ENCODE data around the gene CKAP2L. TPM values are rescaled to one million over a fixed set of nuclear protein-coding genes. Genes with fewer than 3 reads are reported as not detected.

CKAP2L gene
- polyA plus RNA-seq, 1 experiment, result 4.4 TPM

GRCh38 chr2:112714836-112715631 is 49.4 kb downstream of the CKAP2L start:
- Histone ChIP-seq H3K4me3 (ENCODE audit: low read depth, low read length) (no peak overlapping the region), H3K9me3 (ENCODE audit: control insufficient read depth, insufficient read depth, low read length) (no peaks in the 10 kb centered on the region), H3K27me3 (ENCODE audit: control insufficient read depth, insufficient read depth, low read length) (peaks cover 2% of the 10 kb centered on the region), H3K27ac (ENCODE audit: low read depth, low read length) (no peak overlapping the region)
- ChIA-PET CTCF (interaction anchor here (0.6 to 1.0 kb wide), 5 partner anchors 9 to 115 kb away, joined by 4 to 11 read pairs (median 5); no protein-coding TSS in a partner anchor), POLR2A (no interaction called here)
- DNase-seq (ENCODE audit: low read depth, low spot score), result no peak
- no peak for TF ChIP-seq CTCF (IDR thresholded peaks at IDR 0.05; ENCODE audit: low read depth, low read length)

- Histone ChIP-seq H3K4me3 (ENCODE audit: low read depth, low read length) (no peak overlapping the region), H3K27me3 (ENCODE audit: control insufficient read depth, insufficient read depth, low read length) (peaks cover 2% of the 10 kb centered on the region), H3K27ac (ENCODE audit: low read depth, low read length) (no peak overlapping the region), H3K9me3 (ENCODE audit: control insufficient read depth, insufficient read depth, low read length) (no peaks in the 10 kb centered on the region)
- no peak for TF ChIP-seq CTCF (IDR thresholded peaks at IDR 0.05; ENCODE audit: low read depth, low read length)
- DNase-seq (ENCODE audit: low read depth, low spot score), result no peak
- ChIA-PET CTCF (no interaction called here), POLR2A (no interaction called here)
Observed at GRCh38 chr2:112714331-112714730, 50.1 kb downstream of the CKAP2L start.

GRCh38 chr2:112713926-112714325 is 50.5 kb downstream of the CKAP2L start:
- Histone ChIP-seq H3K27me3 (ENCODE audit: control insufficient read depth, insufficient read depth, low read length) (peaks cover 2% of the 10 kb centered on the region), H3K9me3 (ENCODE audit: control insufficient read depth, insufficient read depth, low read length) (no peaks in the 10 kb centered on the region), H3K27ac (ENCODE audit: low read depth, low read length) (no peak overlapping the region), H3K4me3 (ENCODE audit: low read depth, low read length) (no peak overlapping the region)
- no peak for DNase-seq (ENCODE audit: low read depth, low spot score)
- ChIA-PET CTCF (interaction anchor here (1.2 to 2.2 kb wide), 2 partner anchors 12 to 114 kb away, joined by 3 to 13 read pairs; no protein-coding TSS in a partner anchor), POLR2A (interaction anchor here (1.0 to 1.1 kb wide), 3 partner anchors 21 to 89 kb away, joined by 3 to 5 read pairs (median 4); no protein-coding TSS in a partner anchor)
- no peak for TF ChIP-seq CTCF (IDR thresholded peaks at IDR 0.05; ENCODE audit: low read depth, low read length)

- peaks cover 2% of the 10 kb centered on the region for H3K27me3 ChIP-seq (ENCODE audit: control insufficient read depth, insufficient read depth, low read length)
- no peak overlapping the region for H3K4me3 ChIP-seq (ENCODE audit: low read depth, low read length)
- ChIA-PET CTCF (interaction anchor here (1.2 to 2.2 kb wide), 2 partner anchors 13 to 114 kb away, joined by 3 to 13 read pairs; no protein-coding TSS in a partner anchor), POLR2A (interaction anchor here (1.0 to 1.1 kb wide), 3 partner anchors 21 to 89 kb away, joined by 3 to 5 read pairs (median 4); no protein-coding TSS in a partner anchor)
- DNase-seq (ENCODE audit: low read depth, low spot score), result no peak
- no peaks in the 10 kb centered on the region for H3K9me3 ChIP-seq (ENCODE audit: control insufficient read depth, insufficient read depth, low read length)
- no peak overlapping the region for H3K27ac ChIP-seq (ENCODE audit: low read depth, low read length)
- TF ChIP-seq CTCF (IDR thresholded peaks at IDR 0.05; ENCODE audit: low read depth, low read length), result no peak
Observed at GRCh38 chr2:112713585-112713925, 50.9 kb downstream of the CKAP2L start.
